HG02981 (cell line): ENCODE measurements around the gene KCNAB1.
A peak's percentile ranks its signal among the peaks of the same experiment; 100 is the strongest.
"Not testable (repeated sequence)": the region's sequence is repeated elsewhere in the genome, so short reads cannot be mapped to it uniquely, and the experiment has no call there.

Experiments
- ATAC-seq: cut with Tn5 transposase; IDR thresholded peaks from one replicate; pipeline ENCODE4 v1.9.1; 2021; ENCODE audit warnings: mild to moderate bottlenecking, moderate library complexity; ENCODE audit not compliant: unreplicated experiment

KCNAB1 gene

DNA sequence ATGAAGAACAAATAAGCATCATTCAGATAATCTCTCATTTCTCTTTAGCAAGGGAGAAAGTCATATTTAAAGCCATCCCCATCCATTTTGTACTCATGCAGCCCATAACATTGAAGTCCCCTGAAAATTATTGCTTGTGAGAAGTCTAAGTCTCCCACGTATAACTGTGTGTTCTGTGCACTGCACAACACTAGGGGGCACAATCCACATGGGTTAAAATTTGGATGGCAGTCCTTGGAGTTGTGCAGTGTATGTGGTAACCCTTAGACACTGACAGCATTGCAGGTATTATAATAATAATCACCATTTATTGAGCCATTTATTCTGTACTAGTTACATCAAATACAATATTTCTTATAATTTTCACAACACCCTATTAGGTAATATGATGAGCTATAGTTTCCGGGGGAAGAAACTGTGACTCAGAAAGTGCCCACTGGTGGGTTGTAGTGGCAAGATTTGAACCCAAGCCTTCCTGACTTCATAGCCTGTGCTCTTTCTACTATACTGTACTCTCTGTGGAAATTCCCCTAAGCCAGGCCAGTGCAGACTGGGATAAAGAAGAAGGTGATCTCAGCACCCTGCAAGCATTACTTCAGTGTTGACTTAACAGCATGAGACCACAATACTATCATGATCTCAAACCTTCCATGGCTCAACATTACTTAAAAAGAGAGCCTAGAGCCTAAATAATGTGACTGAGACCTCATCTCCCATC, 15.7 kb downstream of the KCNAB1 start:
- no peak for ATAC-seq

DNA sequence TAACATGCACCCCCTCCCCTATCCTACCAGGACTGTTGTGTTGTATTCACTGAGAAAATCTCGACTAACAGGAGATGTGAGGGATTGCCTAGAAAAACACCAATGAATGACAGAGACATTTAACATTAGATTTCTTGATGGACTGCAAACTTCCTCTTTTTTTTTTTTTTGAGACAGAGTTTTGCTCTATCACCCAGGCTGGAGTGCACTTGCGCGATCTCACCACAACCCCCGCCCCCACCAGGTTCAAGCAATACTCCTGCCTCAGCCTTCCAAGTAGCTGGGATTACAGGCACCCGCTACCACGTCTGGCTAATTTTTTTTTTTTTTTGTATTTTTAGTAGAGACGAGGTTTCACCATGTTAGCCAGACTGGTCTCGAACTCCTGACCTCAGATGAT, 17.0 kb downstream of the KCNAB1 start:
- not testable (repeated sequence) for ATAC-seq

DNA sequence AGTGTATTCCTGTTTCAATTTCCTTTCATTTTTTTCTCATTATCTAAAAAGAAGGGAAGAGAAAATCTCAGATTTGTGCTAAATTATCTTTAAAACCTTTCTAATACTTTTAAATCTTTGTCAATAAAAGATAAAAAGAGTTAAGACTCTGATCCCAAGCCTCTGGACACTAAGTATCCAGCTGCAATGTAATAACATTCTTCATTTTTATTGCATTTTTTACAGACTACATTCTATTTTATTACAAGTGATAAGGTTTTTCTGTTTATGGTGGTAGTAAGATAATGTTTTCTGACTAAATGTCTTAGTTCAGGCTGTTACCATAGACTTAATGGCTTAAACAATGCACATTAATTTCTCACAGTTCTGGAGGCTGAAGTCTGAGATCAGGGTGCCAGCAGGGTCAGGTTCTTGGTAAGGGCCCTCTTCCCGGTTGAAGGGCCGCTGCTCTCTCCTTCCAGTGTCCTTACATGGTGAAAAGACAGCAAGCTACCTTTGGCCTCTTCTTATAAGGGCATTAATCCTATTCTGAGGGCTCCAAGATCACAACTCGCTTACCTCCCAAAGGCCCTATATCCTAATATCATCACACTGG, 19.7 kb downstream of the KCNAB1 start:
- ATAC-seq, result no peak

DNA sequence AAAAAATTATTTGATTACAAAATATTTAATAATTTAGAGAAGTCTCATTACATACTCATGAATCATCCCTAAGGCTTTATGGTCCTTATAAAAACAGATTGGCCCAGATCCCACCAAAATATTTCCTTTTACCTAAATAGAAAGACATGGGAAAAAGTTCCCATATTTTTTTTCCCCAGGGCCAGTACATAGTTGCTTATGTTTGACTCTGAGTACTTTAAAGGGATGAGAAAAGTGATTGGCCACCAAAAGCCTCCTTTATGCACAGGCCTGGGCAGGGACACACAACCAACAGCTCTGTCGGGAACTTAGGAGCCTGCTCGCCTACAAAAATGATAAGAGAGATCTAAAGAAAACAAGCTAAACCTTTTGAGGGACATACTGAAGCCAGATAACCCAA, 22.3 kb downstream of the KCNAB1 start:
- ATAC-seq, result no peak

DNA sequence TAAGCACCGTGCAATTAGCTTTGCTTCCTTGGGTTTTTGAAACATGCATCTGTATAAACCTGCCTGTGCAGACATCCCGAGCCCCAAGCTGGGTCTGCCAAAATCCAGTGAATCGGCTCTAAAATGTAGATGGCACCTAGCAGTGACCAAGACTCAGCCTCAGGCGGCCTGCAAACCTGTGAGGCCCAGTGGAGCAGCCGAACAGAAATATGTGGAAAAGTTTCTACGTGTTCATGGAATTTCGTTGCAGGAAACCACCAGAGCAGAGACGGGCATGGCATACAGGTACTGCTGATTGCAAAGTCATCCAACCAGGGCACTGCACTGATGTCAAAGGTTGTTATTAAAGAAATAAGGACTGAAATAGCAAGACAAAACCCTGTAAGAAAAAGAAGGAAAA, 22.8 kb downstream of the KCNAB1 start:
- no peak for ATAC-seq

DNA sequence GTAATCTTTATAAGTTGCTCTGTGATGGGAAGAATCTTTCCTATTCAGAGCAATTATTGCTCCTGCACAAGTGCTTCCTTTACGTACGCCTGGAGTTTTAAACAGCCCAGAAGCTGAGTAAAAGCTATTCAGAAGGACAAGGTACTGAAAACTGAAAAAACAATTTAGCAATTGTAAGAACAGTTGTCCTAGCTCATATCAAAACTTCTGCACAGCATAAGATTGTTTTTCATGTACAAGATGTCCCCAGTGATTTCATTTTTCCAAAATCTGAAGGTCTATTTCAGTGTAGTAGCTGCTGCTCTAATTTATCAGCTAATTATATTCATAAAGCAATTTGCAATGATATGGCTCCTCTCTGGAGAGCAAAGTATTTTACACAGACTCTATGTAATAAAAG, 23.7 kb downstream of the KCNAB1 start:
- ATAC-seq, result no peak

DNA sequence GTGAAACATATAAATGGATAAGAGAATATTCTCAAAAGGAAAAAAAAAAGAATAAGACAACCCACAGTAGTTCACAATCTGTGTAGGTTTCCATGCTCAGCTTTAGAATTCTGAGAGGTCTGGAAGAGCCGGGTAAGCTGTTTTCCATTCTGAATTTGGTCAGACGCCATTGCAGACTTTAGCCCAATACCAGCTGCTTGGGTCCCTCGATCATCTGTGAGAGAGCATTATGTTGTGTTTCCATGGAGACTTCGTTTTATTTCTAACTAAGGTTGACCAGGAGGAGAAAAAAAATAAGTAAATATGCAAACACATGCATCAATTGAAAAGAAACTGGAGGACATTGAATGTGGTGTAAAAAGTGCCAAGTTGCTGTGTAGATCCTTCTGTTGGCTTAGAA, 25.5 kb downstream of the KCNAB1 start:
- ATAC-seq, result no peak

DNA sequence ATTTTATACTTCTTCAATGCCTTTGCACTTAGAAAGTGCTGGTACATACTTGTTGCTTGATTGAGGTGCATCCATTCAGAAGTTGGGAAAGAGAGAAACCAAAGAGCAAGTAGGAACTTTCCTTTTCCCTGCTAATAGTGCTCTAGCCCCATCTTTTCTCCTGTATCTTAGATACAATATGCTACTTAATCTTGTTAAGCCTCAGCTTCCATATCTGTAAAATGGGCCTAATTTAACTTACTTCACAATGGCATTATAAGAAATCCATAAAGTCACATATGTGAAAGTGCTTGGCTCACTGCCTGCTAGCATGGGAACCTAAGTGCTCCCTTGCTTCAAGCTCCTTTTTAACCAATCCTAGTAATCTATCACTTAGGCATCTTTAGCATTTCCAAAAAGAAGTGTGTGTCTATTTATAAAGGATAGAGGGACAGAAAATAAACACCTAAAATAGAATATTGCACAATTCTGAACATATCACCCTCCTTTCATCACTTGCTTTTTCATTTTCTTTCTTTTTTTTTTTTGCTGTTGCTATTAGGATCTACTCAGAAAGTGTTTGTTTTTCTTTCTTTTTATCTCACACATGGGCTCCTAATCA, 28.1 kb downstream of the KCNAB1 start:
- ATAC-seq, result no peak

DNA sequence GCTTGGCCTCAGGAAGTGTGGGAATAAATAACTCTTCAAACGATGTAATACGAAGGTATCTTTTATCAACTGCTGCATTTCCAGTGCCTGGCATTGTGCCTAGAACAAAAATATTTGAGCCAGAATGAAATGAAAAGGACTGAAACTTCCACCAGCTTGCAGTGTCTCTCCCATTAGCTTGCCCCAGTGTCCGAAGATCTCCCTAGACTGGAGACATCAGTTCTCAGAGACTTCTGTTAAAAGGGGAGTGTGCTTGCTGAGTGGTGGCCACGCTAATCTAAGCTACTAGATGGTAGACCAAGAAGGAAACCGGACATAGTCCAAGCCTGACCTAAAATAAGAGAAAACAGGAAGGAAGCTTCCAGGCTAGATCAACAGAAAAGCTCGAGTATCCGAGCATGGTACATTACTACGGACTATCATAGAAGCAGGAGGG, 28.6 kb downstream of the KCNAB1 start:
- no peak for ATAC-seq

DNA sequence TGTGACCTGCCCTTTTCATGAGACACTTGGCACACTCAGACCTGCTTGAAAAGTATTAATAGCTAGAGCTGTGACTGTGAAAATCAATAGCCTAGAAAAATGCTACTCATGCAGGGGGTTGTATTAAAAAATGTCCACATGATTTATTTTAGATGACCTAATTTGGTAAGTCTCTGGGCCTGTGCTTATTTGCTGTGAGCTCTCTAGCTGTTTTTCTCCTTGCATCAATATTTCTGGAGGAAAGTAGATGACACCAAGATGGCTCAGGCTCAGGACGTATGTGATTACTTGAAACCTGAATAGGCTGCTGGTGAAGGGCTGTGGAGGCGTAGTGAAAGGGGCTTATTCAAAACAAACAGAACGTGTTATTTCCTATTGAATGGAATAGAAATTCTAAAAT, 29.5 kb downstream of the KCNAB1 start:
- no peak for ATAC-seq

DNA sequence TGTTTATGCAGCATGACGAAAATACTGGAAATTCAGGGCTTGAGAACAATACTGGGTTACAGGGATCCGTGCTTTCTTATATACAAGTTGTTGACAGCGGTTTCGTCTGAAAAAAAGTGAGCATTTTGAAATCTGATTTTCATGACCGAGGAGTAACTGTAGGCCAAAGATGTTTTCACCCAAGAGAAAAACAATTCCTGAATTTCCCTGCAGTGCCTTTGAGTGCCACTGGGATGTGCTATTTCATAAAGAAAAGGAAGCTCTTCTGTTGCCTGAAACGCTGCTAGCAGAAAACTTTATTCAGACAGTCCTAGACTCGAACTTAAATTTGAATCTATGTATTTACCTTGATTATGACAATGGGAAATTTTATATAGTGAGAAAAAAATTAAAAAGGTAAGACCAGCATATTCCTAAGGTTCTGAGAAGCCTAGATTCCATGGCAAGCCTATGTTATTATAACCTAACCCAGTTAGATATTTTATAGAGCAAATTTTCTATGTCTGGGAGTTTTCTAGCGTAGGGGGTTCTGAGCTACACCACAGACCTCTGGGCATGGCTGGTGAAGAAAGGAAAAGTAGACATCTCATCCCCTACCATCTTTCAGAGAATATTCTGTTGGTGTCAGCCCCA, 30.2 kb downstream of the KCNAB1 start:
- peak; percentile 63 for ATAC-seq

DNA sequence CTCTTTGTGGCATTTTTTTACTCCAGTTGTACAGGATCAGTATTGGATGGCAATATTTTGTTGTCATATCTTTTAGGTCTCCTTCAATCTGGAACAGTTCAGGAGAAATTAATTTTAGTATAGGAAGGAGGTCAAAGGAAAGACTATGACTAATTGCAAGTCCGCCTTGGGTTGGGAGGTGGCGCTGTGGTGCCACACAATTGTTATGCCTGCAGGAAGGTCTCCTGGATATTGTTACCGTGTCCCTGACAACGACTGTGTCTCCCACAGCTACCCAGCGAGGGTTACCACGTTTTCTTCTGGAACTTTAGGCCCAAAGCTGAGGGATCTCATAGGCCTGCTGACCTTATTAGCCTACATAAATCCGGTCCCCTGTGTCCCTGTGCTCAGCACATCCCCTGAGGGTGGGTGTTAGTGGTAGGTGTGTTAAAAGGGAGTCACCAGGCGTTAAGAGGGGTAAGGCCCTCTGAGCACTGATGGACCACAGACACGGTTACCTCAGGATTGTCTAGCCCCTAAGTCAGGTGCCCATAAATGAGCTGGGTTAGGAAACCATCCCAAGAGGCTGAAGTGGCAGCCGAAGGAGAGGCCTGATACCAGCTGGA, 31.5 kb downstream of the KCNAB1 start:
- peak; percentile 67 for ATAC-seq

DNA sequence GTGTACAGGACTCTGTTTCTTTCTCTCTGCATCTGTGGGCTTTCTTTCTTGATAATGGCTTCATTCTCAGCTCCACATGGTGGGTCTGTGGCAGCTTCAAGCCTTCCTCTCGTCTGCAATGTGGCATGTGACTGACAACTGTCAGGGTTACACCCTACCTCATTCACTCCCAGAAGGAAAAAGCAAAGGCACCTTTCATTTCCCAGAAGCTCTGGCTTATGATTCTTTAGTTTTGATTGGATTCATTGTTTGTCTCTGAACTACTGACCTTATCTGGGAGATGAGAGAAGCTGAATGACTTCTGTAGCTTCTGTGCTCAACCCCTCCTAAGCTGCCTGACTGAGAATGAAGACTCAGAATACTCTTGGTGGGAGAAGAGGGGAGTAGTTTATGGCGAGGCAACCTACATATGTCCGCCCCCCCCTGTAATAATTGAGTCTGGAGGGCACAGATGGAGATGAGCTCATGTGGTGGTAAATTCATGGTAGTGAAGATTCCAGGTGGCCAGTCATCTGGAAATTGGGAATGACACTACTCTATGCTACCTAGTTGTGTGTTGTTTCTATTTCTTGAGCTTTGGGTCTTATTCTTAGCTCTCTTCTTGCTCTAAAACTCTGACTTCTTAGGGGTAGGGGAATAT, 38.4 kb downstream of the KCNAB1 start:
- ATAC-seq, result no peak

DNA sequence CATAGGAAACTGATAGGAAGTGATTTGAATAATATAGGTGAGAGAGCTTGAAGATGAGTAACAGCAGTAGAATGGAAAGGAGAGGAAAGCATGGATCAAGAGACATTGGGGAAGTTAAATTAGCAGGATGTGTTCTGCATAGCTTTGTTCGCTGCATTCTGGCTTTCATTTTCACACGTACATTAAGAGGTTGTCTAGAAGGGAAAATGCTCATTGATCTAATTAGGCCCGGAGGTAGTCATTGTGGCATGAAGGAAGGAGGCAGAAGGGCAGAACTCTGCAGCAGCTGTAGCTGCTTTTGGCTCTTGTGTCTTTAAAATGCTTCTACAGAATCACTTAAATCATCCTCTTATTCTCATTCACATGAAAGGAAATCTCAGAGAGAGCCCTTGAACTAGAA, 40.3 kb downstream of the KCNAB1 start:
- peak; percentile 54 for ATAC-seq

DNA sequence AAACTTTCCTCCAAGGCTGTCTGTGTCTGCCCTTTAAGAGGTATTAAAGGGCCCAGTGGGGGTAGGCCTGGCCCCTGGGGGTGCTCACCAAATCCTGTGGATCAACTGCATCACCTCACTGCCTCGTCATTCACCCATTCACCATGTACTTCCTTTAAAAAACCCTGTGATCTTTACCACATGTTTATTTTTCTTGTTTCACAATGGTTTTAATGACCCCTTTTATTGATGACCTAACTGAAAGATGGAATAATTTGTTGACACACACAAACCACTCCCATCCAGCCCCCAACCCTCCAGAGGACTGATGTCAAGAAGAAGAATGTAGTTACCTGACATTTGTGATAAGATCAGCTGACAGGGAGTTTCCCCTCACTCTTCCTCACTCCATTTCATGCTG, 40.8 kb downstream of the KCNAB1 start:
- no peak for ATAC-seq

DNA sequence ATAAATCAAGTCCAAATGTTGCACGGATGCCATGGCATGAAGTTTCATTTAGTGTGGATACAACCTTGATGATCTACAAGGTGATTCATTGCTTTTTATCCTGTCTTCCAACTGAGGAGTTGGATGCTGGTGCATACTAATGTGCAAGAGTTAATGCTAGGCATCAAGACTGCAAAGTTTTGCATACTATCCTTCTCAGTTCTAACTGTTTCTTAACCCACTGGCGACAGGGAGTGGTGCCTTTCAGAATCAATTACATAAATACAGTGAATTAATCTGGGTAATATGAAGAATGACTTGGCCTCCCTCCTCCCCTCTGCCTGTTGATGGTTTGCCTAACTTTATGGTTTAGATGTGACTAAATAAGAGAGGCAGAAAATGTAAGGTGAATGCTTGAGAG, 43.5 kb downstream of the KCNAB1 start:
- no peak for ATAC-seq

DNA sequence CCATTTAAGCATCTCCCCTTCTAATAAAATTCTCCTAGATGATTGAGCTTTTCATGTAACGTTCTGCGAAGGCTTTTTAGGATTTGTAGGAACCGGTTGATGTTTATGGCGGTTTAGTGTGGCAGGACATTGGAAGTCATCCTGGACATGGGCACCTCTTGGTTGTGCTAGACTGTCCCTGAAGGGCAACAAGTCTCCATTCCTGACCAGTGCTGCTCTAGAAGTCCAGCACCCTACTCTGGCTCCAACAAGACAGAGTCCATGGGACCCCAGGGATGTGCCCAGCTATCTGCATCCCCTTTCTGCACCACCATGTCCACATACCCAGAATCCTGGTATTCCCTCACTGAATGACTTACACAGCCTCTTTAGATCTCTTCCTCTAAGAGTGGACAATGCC, 46.4 kb downstream of the KCNAB1 start:
- no peak for ATAC-seq

DNA sequence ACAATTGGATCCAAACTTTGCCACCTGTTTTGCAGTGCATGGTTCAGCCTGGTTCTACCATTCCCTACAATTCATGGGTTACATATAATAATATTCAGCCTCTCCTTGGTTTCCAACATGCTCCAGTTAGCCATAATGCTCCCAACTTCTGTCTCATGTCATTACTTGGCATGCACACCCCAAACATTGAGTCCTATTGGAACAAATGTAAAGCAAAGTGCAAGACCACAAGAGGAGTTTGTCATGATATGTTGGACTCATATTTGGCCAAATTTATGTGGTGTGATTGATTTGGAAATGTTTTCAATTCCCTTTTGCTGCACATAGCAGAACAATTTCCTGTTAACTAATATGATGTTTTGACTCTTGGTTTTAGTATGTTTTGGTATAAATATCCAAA, 50.2 kb downstream of the KCNAB1 start:
- no peak for ATAC-seq

DNA sequence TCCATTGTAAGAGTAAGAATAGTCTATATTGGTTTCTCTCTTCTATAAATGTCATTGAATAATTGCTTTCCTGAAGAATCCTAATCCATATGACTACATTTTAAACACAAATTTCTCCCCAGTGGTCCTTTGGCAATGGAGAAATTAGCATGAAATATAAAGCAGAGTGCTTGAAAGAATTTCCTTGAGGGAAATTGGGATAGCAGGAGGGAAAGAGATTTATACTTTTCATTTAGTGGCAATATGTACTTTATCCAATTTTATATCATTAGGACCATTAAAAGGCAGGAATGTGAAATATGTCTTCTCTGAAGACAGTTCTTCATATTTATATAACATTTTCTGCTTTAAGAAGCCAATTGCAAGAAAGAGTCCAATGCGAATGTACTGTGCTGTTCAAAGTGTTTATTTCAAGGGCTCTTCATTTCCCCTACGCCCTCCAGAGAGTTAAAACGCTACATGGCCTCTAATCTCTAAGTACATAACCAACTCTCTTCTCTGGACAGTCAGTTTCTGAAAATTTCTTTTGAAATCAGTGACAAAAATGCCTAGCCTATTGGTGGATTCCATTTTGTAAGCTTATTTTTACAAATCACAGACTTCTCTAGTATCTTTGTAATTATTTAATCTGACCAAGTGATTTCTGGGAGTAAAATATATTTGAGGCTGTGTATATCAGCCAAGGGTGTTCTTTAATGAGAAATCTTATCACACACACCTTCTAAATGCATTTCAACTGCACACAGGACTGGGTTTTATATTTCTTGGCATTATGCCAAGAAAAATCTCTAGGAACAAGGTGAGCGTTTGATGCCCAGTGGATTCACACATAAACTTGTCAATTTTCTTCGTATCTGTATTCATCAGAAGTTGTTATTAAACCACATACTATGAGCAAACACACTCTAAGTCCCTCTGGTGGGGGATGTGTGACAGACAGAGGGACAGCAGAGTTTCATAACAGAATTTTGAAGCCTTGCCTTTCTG, 51.2 kb downstream of the KCNAB1 start:
- ATAC-seq, result no peak

DNA sequence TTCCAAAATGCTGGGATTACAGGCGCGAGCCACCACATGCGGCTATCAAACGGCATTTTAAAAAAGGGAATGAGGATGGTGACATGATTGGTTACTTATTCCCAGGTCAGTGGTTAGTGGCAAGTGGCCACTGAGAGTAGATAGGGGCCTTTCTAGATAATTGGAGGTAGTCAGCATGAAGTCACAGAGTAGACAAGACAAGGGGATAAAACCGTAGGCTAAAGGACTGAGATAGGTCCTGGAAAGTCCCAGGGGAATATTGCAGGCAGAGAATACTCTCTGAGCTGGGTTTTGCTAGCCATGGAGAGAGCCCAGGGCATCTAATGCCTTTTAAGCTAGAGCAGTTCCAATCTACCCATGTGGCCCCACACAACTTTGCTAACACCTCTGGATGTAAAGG, 52.2 kb downstream of the KCNAB1 start:
- no peak for ATAC-seq
